SK-N-SH (cell line): ENCODE results near the gene PARVA.
"Not testable (repeated sequence)": the region's sequence is repeated elsewhere in the genome, so short reads cannot be mapped to it uniquely, and the experiment has no call there.

Experiments used
- SIN3A ChIP-seq: IDR thresholded peaks from 2 replicates; pipeline ENCODE4 v1.6.1; 2012; ENCODE audit warnings: low read depth, mild to moderate bottlenecking, low read length, moderate library complexity, borderline replicate concordance
- TF ChIP-seq, protein P1 (sequence below): fragments of 200-600 bp; sonication (generic); IDR thresholded peaks from 2 replicates; pipeline ENCODE4 v1.6.1; 2017; ENCODE audit warnings: antibody characterized with exemption, mild to moderate bottlenecking, moderate library complexity

DNA sequence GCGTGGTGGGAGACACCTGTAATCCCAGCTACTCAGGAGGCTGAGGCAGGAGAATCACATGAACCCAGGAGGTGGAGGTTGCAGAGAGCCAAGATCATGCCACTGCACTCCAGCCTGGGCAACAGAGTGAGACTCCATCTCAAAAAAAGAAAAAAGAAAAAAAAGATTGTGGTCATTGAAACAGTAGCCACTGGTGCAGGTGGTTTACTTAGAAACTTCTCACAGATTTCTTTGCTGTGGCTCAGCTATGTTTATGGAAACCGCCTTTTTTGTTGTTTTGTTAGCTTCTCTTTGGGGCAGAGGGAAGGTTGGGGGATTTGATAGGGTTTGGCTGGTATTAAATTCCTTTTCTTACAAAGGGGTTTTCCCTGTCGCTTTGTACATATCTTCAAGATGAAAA lies 19.7 kb upstream of the PARVA start:
- TF ChIP-seq SIN3A = not testable (repeated sequence)
- TF ChIP-seq, protein P1, sequence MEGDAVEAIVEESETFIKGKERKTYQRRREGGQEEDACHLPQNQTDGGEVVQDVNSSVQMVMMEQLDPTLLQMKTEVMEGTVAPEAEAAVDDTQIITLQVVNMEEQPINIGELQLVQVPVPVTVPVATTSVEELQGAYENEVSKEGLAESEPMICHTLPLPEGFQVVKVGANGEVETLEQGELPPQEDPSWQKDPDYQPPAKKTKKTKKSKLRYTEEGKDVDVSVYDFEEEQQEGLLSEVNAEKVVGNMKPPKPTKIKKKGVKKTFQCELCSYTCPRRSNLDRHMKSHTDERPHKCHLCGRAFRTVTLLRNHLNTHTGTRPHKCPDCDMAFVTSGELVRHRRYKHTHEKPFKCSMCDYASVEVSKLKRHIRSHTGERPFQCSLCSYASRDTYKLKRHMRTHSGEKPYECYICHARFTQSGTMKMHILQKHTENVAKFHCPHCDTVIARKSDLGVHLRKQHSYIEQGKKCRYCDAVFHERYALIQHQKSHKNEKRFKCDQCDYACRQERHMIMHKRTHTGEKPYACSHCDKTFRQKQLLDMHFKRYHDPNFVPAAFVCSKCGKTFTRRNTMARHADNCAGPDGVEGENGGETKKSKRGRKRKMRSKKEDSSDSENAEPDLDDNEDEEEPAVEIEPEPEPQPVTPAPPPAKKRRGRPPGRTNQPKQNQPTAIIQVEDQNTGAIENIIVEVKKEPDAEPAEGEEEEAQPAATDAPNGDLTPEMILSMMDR = not testable (repeated sequence)
